Stomach smooth muscle (tissue), 2 donors: Measurements from ENCODE around the gene BTBD8.
"Not testable (repeated sequence)": the region's sequence is repeated elsewhere in the genome, so short reads cannot be mapped to it uniquely, and the experiment has no call there.

ENCODE experiments used
- H3K27ac ChIP-seq: one replicate; pipeline ENCODE4 v1.7.0; 2013; ENCODE audit warnings: mild to moderate bottlenecking, low read length, inconsistent platforms
- H3K27me3 ChIP-seq, 2 donors: one replicate each; pipeline ENCODE4 v1.7.0; 2013; ENCODE audit warnings: low read length in 2 of 2; ENCODE audit not compliant: insufficient read depth in 2 of 2, control insufficient read depth in 1 of 2
- H3K36me3 ChIP-seq, 2 donors: one replicate each; pipeline ENCODE4 v1.7.0; 2013; ENCODE audit warnings: low read length in 2 of 2; ENCODE audit not compliant: control insufficient read depth in 2 of 2, insufficient read depth in 2 of 2
- H3K4me1 ChIP-seq: one replicate; pipeline ENCODE4 v1.7.0; 2013; ENCODE audit warnings: low read length; ENCODE audit not compliant: control insufficient read depth, insufficient read depth
- H3K4me3 ChIP-seq, 2 donors: one replicate each; pipeline ENCODE4 v1.7.0; 2013; ENCODE audit warnings: low read length in 2 of 2
- H3K9ac ChIP-seq, 2 donors: one replicate each; pipeline ENCODE4 v1.7.0; 2013; ENCODE audit warnings: low read length in 2 of 2, mild to moderate bottlenecking in 1 of 2
- H3K9me3 ChIP-seq, 2 donors: one replicate each; pipeline ENCODE4 v1.7.0; 2013; ENCODE audit warnings: low read length in 2 of 2; ENCODE audit not compliant: control insufficient read depth in 2 of 2
- donor health status: healthy.
- donor health status: Pancreatic carcinoma.

Gene BTBD8

GRCh38 chr1:92066321-92066720 lies 13.8 kb upstream of the BTBD8 start:
- Histone ChIP-seq H3K9me3 (no peaks in the 10 kb centered on the region), H3K4me1 (no peaks in the 10 kb centered on the region), H3K36me3 (no peaks in the 10 kb centered on the region), H3K27ac (no peak overlapping the region), H3K27me3 (no peaks in the 10 kb centered on the region), H3K9ac (no peak overlapping the region), H3K4me3 (no peak overlapping the region)

DNA sequence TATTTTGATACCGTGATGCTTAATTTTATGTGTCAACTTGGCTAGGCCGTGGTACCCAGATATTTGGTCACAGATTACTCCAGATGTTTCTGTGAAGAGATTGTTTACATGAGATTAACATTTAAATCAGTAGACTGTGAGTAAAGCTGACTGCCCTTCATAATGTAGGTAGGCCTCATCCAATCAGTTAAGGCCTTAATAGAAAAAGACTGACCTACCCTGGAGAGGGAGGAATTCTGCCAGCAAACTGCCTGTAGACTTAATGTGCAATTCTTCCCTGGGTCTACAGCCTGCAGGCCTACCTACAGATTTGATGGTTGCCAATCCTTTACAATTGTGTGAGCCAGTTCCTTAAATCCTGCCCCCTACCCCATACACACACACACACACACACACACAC lies 9.3 kb upstream of the BTBD8 start:
- Histone ChIP-seq H3K27ac (no peak overlapping the region), H3K27me3 (no peaks in the 10 kb centered on the region), H3K4me1 (no peaks in the 10 kb centered on the region), H3K4me3 (no peak overlapping the region), H3K9ac (no peak overlapping the region), H3K9me3 (no peaks in the 10 kb centered on the region), H3K36me3 (no peaks in the 10 kb centered on the region)

DNA sequence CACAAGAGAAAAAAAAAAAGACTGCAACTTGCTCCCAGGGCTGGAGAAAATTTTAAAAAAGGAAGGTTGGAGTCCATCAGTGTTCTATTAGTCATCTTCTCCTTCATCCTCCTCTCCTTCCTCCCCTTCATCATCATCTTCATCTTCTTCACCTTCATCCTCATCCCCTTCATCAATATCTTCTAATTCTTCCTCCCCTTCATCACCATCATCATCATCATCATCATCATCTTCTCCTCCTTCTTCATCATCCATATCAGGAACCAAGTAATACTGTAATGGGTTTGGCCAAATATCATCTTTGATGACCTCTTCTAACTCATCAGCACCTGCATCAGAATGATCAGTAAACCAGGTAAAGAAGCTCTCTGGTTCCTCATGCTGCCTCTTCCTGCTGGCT lies 5.7 kb upstream of the BTBD8 start:
- H3K9ac ChIP-seq, H3K4me3 ChIP-seq, H3K9me3 ChIP-seq, H3K27me3 ChIP-seq, H3K36me3 ChIP-seq, H3K27ac ChIP-seq, H3K4me1 ChIP-seq: not testable (repeated sequence)

DNA sequence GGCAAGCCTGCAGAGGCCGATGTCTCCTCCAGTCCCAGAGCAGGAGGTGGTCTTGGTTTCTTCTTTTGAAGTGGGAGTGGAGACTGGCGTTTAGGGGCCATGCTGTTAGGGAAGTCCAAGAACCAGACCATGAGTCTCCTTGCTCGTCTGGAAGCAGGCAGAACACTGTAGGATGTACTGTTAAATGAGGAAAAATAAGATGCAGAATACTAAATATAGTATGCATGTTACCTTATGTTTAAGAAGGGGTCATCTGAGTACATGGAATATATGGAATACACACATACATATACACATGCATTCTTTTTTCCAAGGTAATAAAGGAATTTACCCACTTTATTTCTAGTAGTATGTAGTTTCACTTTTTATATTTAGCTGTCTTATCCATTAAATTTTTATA lies 4.8 kb upstream of the BTBD8 start, which contains the start of gene SETSIP:
Gene SETSIP (minus strand): TSS at position 101 of the 400 bp plus-strand sequence. CDS start 0 bp downstream, at position 101.
- peaks cover 3% of the 10 kb centered on the region for H3K4me1 ChIP-seq
- no peaks in the 10 kb centered on the region for H3K9me3 ChIP-seq
- no peak within 1 kb of the TSS for H3K27ac ChIP-seq
- H3K27me3 ChIP-seq, result no peaks in the 10 kb centered on the region
- no peak within 1 kb of the TSS for H3K4me3 ChIP-seq
- H3K36me3 ChIP-seq, result no peaks in the 10 kb centered on the region
- no peak within 1 kb of the TSS for H3K9ac ChIP-seq

DNA sequence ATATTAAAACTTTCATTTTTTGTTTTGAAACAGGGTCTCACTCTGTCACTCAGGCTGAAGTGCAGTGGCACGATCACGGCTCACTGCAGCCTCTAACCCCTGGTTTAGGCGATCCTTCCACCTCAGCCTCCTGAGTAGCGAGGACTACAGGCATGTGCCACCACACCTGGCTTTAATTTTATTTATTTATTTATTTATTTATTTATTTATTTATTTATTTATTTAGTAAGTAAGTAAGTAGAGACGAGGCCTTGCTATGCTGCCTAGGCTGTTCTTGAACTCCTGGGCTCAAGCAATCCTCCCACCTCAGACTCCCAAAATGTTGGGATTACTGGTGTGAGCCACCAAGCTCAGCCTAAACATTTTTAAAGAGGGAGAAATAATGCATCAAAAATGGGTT lies 3.8 kb upstream of the BTBD8 start:
- H3K9ac ChIP-seq, result no peak overlapping the region

DNA sequence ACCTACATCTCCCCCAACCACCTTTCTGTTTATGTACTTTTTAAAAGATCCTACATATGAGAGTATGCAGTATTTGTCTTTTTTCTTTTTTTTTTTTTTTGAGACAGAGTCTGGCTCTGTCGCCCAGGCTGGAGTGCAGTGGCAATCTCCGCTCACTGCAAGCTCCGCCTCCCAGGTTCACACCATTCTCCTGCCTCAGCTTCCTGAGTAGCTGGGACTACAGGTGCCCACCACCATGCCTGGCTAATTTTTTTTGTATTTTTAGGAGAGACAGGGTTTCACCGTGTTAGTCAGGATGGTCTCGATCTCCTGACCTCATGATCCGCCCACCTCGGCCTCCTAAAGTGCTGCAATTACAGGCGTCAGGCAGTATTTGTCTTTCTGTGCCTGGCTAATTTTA lies 2.1 kb upstream of the BTBD8 start:
- not testable (repeated sequence) for H3K27me3 ChIP-seq, H3K4me3 ChIP-seq, H3K27ac ChIP-seq, H3K9me3 ChIP-seq, H3K36me3 ChIP-seq, H3K9ac ChIP-seq, H3K4me1 ChIP-seq

More for the DNA sequence above, 3.8 kb upstream of the BTBD8 start:
- Histone ChIP-seq H3K4me3 (no peak overlapping the region), H3K27me3 (no peaks in the 10 kb centered on the region), H3K9me3 (no peaks in the 10 kb centered on the region), H3K4me1 (peaks cover 3% of the 10 kb centered on the region), H3K36me3 (no peaks in the 10 kb centered on the region), H3K27ac (no peak overlapping the region)

GRCh38 chr1:92079441-92079840 lies 704 bp upstream of the BTBD8 start:
- Histone ChIP-seq H3K27me3 (no peaks in the 10 kb centered on the region), H3K4me1 (peaks cover 3% of the 10 kb centered on the region), H3K36me3 (no peaks in the 10 kb centered on the region), H3K9ac (peak overlapping the region; percentile 82 to 83), H3K9me3 (peaks cover 0 to 3% of the 10 kb centered on the region in 2 donors), H3K27ac (no peak overlapping the region), H3K4me3 (peak overlapping the region; percentile 83 to 89)

DNA sequence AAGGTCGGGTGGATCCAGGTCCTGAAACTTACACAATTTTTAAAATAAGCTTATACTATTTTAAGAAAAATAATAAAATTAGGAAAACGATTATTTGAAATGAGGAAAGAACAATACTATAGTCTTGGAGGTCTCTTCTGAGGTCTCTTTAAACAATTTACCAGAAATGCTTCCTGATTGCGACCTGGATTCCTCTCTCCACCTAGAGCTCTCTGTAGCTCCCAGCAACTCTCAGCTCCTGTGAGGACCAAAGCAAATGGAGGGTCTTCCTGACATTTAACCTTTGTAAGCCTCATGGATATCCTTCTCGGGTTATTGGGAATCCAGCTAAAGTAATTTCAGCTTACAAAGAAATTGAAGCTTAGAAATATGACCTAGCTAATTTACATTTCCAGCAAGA lies 886 bp downstream of the BTBD8 start:
- peaks cover 3 to 9% of the 10 kb centered on the region in 2 donors for H3K9me3 ChIP-seq
- H3K27me3 ChIP-seq, result no peaks in the 10 kb centered on the region
- no peaks in the 10 kb centered on the region for H3K36me3 ChIP-seq
- no peak overlapping the region for H3K27ac ChIP-seq
- H3K4me1 ChIP-seq, result peaks cover 3% of the 10 kb centered on the region
- peak overlapping the region; percentile 82 to 83 for H3K9ac ChIP-seq
- peak overlapping the region; percentile 83 to 89 for H3K4me3 ChIP-seq

GRCh38 chr1:92084651-92085050 lies 4.5 kb downstream of the BTBD8 start:
- Histone ChIP-seq H3K9ac (no peak overlapping the region), H3K9me3 (peaks cover 3 to 15% of the 10 kb centered on the region in 2 donors), H3K4me3 (no peak overlapping the region), H3K27ac (no peak overlapping the region), H3K36me3 (peaks cover 0 to 2% of the 10 kb centered on the region in 2 donors), H3K27me3 (no peaks in the 10 kb centered on the region), H3K4me1 (peaks cover 2% of the 10 kb centered on the region)

GRCh38 chr1:92085727-92086126 lies 5.6 kb downstream of the BTBD8 start:
- Histone ChIP-seq H3K27me3 (no peaks in the 10 kb centered on the region), H3K4me3 (no peak overlapping the region), H3K9me3 (peaks cover 3 to 15% of the 10 kb centered on the region in 2 donors), H3K4me1 (no peaks in the 10 kb centered on the region), H3K9ac (no peak overlapping the region), H3K27ac (no peak overlapping the region), H3K36me3 (peaks cover 0 to 2% of the 10 kb centered on the region in 2 donors)

DNA sequence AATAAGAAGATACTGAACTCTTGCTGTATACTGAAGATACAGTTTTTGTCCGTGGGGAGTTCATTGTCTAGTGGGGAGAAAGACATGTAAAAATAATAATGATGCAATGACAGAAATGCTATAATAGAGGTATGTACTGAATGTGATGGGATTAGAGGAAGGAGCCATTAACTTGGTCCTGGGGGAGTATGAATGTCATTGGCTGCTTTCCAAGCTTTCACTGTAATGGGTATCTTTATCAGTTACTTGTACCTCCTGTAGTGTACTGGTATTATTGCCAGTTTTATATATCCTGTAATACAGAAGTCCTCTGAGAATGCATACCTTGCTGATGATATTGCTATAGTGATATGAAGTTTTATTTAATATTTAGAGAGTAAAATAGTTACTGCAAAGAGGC lies 7.4 kb downstream of the BTBD8 start:
- no peak overlapping the region for H3K27ac ChIP-seq
- no peaks in the 10 kb centered on the region for H3K4me1 ChIP-seq
- peaks cover 0 to 2% of the 10 kb centered on the region in 2 donors for H3K36me3 ChIP-seq
- no peak overlapping the region for H3K9ac ChIP-seq
- H3K4me3 ChIP-seq, result no peak overlapping the region
- H3K9me3 ChIP-seq, result peaks cover 3 to 15% of the 10 kb centered on the region in 2 donors
- H3K27me3 ChIP-seq, result no peaks in the 10 kb centered on the region
